Right hindlimb (tissue), 1 donor: ENCODE results near the gene SRRM2.

Experiments used
- DNase-seq: peaks from one replicate; pipeline ENCODE4 v3.0.0-alpha.2; 2018

SRRM2 gene

GRCh38 chr16:2752035-2752849 lies at the start of gene SRRM2:
SRRM2 (plus strand) TSS chr16:2752638; CDS start chr16:2756365, 3,727 bp downstream.
- DNase-seq: peak; percentile 98

- no peak for DNase-seq
Observed at GRCh38 chr16:2702871-2703745, 49.3 kb upstream of the SRRM2 start.

GRCh38 chr16:2704166-2704982 lies 48.1 kb upstream of the SRRM2 start:
- peak; percentile 11 for DNase-seq

- no peak for DNase-seq
Observed at GRCh38 chr16:2704983-2705275, 47.5 kb upstream of the SRRM2 start.

GRCh38 chr16:2705351-2705750 lies 47.1 kb upstream of the SRRM2 start:
- DNase-seq: no peak

- no peak for DNase-seq
Observed at GRCh38 chr16:2706085-2706484, 46.4 kb upstream of the SRRM2 start.

GRCh38 chr16:2706611-2707311 lies 45.7 kb upstream of the SRRM2 start:
- DNase-seq: no peak

GRCh38 chr16:2707368-2708289 lies 44.8 kb upstream of the SRRM2 start:
- no peak for DNase-seq

GRCh38 chr16:2708290-2708639 lies 44.2 kb upstream of the SRRM2 start:
- no peak for DNase-seq

- no peak for DNase-seq
Observed at GRCh38 chr16:2708955-2709587, 43.4 kb upstream of the SRRM2 start.

GRCh38 chr16:2709588-2709984 lies 42.9 kb upstream of the SRRM2 start:
- no peak for DNase-seq

- DNase-seq: no peak
Observed at GRCh38 chr16:2710021-2710710, 42.3 kb upstream of the SRRM2 start.

- no peak for DNase-seq
Observed at GRCh38 chr16:2710711-2711231, 41.7 kb upstream of the SRRM2 start.

- no peak for DNase-seq
Observed at GRCh38 chr16:2711370-2712062, 40.9 kb upstream of the SRRM2 start.

GRCh38 chr16:2712063-2712441 lies 40.4 kb upstream of the SRRM2 start:
- DNase-seq: no peak

- no peak for DNase-seq
Observed at GRCh38 chr16:2712546-2712945, 39.9 kb upstream of the SRRM2 start.

GRCh38 chr16:2713523-2713922 lies 38.9 kb upstream of the SRRM2 start:
- DNase-seq: no peak

GRCh38 chr16:2713985-2714774 lies 38.3 kb upstream of the SRRM2 start:
- no peak for DNase-seq

GRCh38 chr16:2715064-2715463 lies 37.4 kb upstream of the SRRM2 start:
- DNase-seq: no peak
